GM12874 (cell line): ENCODE data around the gene ENPP3.

Experiments
- TF ChIP-seq, protein P1 (sequence below): IDR thresholded peaks from 2 replicates; pipeline ENCODE4 v1.5.1; 2011; ENCODE audit warnings: low read depth, mild to moderate bottlenecking, control low read depth, low read length, moderate library complexity; ENCODE audit not compliant: insufficient read depth

ENPP3 gene

DNA sequence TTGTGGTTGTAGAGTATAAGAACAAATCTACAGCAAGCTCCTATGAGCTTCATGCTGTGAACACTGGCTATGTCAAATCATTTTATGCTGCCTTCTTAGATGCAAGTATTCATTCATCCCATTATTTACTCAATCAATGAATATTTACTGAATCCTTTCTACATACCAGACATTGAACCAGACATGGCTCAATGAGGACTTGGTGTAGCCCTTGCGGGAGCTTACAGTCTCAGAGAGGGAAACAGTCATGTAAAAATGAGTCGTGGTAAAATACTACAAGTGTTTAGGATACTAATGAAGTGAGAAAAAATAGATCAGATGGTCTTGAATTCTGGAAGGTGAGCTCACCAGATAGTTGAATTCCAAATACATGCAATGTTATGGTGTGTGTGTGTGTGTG, 125.9 kb downstream of the ENPP3 start:
- TF ChIP-seq, protein P1, sequence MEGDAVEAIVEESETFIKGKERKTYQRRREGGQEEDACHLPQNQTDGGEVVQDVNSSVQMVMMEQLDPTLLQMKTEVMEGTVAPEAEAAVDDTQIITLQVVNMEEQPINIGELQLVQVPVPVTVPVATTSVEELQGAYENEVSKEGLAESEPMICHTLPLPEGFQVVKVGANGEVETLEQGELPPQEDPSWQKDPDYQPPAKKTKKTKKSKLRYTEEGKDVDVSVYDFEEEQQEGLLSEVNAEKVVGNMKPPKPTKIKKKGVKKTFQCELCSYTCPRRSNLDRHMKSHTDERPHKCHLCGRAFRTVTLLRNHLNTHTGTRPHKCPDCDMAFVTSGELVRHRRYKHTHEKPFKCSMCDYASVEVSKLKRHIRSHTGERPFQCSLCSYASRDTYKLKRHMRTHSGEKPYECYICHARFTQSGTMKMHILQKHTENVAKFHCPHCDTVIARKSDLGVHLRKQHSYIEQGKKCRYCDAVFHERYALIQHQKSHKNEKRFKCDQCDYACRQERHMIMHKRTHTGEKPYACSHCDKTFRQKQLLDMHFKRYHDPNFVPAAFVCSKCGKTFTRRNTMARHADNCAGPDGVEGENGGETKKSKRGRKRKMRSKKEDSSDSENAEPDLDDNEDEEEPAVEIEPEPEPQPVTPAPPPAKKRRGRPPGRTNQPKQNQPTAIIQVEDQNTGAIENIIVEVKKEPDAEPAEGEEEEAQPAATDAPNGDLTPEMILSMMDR: no peak

DNA sequence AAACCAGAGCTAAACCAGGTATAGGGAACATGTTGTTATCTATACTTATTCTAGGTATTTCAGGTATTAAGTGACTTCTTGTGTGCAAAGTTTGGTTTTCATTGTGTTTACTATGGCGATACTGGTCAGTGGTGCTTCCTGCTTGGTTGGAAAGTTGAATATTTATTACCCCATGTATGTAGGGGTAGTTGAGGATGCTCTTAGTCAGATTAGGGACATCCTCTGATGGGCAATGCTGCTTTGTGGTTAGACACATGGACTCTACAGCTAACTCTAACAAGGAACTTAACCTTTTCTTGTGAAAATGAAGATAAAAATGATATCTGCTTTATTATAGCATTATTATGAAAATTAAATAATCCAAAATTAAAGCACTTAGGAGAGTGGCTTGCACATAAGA, 126.6 kb downstream of the ENPP3 start:
- TF ChIP-seq, protein P1: no peak

DNA sequence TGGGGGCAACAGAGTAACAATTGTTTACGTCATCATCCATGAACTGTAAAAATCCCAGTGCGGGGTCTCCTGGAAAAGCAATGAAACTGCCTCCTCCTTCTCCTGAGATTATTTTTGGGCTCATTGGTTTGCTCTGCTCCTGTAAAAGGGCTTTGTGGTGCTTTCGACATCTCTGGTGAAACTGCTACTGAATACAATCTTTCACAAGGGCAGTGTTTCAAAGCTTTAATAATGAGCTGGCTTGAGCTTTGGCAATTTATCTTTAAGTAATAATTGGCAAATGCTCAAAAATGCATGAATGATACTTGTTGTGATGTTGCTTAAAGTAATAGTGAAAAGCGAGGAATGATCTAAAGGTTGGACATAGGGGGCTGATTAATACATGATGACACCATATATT, 127.2 kb downstream of the ENPP3 start:
- TF ChIP-seq, protein P1: no peak

DNA sequence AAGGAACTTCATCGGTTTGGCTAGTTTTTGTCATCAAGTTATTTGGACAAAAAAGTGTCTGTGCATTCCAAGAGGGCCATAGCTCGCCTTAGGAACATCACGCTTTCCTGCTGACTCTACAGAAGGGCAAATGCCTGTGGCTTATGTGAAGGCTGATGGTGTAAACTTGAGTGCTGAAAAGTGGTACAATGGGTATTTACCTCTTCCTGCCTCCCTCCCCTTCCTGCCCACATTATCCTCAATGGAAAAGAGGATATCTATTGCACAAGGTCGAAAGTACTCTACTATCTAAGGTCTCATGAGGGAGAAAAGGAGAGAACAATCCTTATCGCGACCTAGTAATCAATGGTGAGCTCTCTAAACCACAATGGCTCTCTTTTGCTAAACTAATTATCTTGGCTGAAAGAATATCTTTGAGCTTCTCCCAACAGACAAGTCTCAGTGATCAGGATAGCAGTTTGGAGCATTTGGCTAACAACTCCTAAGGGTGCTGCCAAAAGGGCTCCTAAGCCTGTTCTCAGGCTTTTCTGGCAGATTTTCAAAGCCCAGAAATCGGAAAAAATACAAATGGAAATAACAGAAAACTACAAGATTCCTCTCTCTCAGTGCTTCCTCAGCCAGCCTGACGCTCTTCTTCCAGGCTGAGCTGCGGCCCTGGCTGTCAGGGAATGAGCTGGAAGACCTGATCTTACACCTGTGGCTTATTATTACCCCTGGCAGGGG, 128.1 kb downstream of the ENPP3 start:
- TF ChIP-seq, protein P1: no peak

DNA sequence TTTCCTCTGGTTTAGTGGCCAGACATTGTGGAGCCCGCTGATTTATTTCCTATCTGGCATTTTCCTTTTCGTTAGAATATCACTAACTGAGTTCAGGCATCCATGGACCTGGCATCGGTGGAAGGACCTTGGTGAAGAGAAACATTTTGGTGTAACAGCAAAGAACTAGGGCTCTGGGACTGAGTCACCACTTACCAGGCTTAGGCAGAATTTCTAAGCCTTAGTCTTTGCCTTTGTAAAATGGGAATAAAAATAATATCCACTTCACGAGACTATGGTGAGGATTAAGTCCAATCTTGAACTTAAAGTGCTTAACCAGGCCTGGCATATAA, 128.7 kb downstream of the ENPP3 start:
- TF ChIP-seq, protein P1: no peak

DNA sequence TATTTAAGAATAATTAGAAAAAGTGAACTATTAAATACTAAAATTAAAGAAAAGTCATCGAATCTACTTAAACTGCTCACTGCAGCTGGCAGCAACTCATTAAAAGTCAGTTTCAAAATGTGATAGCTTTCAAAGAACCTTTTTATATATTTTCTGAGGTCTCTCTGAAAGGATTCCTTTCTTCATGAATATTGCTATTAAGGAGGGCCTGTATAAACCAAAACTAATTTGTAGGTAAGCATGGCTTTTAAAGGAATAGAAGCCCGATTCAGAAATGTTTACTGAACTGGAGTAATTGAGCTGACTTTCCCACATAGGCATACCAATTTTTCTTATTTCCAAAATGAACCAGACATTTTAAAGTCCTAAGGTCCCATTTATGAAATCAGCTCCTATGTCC, 129.5 kb downstream of the ENPP3 start:
- TF ChIP-seq, protein P1: no peak

DNA sequence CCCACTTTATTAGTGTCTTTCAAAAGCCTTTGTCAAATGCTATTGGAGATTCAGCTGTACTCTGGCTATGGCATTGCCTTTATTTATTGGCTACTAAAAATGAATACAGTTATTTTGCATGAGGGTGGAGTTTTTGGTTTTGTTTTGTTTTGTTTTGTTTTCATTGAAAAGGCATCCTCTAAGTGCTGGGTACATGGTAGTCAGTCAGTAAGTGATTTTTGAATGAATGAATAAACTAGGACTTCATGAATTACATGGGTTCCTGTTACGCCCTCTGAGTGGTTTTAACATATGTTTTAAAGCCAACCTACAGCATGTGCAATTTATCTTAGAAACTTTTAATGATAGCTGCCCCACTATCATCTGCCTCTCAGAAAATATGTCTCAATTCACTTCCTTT, 131.9 kb downstream of the ENPP3 start:
- TF ChIP-seq, protein P1: no peak
